Erythroblast (primary cell): ENCODE measurements around the gene ARMC12.
"Not testable (repeated sequence)": the region's sequence is repeated elsewhere in the genome, so short reads cannot be mapped to it uniquely, and the experiment has no call there.

Experiments
- DNase-seq, 2 experiments: peaks; one replicate each; lab custom pipeline; 2025; lab: John Stamatoyannopoulos, UW
- GATA1 ChIP-seq: IDR thresholded peaks from 2 replicates; pipeline ENCODE4 v1.6.1; 2011; ENCODE audit warnings: low read depth, mild to moderate bottlenecking, control low read depth, low read length, moderate library complexity
- POLR2A ChIP-seq: IDR thresholded peaks from 2 replicates; pipeline ENCODE4 v1.6.1; 2011; ENCODE audit warnings: mild to moderate bottlenecking, low read length

ARMC12 gene

DNA sequence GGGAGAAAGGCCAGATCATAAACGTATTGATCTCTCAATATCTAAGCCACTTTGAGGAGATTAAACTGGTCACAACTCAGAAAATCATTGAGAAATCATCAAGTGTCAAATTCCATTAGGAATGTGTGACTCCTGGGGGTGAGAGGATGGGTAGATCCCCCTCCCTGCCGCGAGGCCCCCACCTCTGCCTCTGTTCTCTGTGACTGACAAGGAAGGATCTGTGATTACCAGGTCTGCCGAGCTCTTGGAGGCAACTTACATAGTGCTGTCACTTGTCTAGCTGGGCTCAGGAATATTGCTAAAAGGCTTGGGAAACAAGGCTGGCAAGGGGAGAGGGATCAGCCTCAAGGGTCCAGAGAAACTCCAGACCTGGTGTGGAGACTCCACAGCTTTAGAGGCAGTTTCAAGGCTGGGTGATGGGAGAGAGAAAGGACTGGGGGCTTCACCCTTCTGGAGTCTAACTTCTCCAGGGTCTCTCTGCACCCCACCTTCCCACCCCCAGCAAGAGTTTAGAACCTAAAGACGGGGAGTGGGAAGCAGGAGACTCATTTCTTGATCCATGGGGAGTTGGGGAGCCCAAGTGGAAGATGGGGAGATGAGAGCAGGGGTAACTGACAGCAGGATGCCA lies 11.6 kb upstream of the ARMC12 start:
- no peak for TF ChIP-seq GATA1
- no peak for TF ChIP-seq POLR2A
- no peak for DNase-seq

DNA sequence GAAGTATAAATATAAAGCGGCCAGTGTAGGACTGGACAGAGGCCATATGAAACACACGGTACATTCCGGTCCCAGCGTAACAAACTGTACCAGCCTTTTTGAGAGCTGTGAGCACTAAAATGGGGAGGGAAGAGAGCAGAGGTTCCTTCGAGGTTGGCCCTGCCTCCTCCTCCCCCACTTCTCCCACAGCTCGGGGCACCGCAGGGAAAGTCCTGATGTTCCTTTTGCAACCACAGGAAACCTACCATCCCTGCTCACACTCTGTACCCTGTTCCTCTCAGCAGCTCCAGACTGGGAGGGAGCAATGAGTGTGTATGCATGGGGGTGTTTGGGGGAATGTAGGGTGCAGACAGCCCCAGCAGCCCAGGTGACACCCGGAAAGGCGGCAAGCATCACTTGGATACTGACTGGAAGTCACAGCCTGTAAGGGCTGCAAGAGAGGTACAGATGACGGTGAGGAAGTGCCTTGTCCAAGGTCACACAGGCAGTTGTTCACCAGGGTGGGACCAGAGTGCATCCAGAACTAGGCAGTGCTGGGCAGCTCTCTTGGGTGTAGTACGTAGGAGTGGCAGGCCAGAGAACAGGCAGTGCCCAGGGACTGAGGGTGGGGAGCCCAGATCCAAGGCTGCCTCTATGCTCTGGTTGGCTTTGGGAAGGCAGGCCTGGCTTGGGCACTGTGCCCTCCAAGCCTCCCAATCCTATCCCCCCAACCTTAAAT lies 11.0 kb upstream of the ARMC12 start:
- TF ChIP-seq POLR2A, result peak; percentile 89
- TF ChIP-seq GATA1, result no peak
- no peak for DNase-seq

DNA sequence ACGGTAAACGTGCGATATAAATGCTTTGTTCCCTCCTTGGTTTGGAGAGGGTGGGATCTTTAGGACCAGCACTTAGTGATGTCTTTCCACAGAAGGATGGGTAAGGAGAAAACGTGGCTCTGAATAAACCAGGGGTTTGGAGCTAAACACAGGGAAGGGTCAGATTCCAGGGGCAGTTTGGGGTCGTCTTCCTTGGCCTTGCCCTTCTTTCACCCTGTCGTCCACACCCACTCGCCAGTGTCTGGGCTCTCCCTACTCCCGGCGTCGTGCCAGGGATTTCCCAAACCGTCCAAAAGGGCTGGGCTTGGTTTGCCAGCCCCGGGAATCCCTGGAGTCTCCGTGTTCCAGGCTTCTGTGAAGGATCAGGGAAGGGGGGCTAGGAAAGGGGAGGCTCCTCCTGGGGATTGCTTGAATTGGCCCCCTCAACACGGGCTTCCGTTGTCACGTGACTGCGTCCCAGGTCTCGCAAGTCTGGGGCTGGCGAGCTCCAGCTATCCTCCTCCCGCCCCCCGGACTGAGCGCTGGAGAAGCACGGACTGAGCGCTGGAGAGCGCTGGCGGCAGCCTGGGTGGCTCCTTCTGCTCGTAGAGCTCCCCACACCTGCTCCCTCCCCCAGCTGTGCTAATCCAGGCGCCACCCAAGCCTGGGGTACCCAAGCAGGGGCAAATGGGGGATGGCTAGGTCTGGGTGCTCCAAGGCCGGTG lies 9.4 kb upstream of the ARMC12 start:
- TF ChIP-seq GATA1, result no peak
- peak; percentile 82 for TF ChIP-seq POLR2A
- peak in 1 of 2 experiments; percentile 83 for DNase-seq

DNA sequence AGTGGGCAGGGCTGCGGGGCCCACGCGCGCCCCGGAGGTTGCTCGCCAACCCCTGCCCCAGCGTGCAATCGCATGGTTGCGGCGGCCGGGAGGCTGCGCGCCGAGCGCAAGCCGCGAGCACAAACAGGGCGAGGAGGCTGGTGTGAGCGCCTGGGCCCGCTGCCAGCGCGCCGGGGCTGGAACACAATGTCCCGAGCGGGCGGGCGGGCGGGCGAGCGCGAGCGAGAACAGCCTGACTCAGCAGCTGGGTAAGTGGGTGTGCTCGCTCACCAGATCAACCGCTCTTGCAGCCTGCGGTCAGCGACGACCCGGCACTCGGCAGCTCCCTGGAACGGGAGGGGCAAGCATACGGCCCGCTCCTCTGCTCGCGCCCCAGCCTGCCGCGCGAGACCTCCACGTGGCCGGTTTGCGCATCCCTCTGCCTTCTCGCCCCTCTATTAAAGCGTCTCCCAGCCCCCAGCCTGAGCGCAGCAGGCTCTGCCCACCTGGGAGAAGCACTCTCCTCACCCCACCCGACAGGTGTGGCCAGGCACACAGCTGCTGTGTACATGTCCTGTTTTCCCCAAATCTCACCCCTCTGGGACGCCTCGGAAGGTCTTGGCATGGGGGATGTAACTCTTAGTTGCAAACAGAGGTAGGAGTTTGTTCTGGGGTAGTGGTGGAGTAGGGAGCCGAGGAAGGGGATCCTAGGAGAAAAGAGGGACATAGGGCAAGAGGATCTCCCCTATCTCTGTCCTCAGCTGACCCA lies 8.7 kb upstream of the ARMC12 start:
- TF ChIP-seq POLR2A (peak; percentile 82), GATA1 (no peak)

DNA sequence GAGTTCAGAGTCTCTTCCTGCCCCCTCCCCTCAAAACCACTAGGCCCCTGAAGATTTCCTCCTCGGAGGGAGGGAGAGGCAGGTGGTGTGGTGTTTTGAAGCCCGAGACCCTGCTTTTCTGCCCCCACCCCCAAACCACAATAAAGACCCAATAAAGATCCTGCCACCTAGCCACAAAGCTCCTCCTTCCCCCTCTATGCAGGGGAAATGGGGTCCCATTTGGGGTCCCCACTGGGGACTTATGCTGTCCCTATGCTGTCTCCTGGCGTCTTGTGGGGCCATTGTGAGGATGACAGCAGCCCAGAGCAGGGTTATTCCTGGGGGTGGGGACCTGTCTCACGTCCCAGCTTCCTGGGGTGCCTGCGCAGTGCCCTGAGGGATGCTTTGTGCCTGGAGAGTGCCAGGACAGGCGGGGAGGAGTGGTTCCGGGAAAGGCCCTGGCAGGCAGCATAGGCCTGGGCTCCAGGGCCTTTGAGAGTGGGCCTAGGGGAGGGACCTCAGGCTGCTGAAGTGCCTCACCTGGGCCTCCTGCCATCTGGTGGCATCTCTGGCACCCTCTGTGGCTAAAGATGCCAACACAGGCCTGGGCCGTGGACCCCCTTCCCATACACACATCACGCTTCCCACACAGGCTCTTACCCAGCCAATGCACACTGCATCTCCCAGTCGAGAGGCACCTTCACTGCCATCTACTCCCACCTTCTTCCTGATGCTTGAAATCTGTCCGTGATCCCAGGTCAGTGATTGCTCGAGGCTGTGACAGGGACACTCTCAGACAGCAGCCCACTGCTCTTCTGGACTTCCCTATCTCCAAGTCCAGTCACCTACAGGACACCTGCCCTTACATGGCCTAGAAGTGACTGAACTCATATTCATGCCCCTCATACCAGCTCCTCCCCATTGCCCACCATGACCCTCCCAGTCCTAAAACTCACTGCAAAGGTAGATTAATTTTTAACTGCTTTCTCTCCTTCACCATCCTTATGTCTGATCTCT lies 7.9 kb upstream of the ARMC12 start:
- DNase-seq, result peak in 1 of 2 experiments; percentile 44
- TF ChIP-seq POLR2A, result no peak
- TF ChIP-seq GATA1, result no peak

More for the DNA sequence above, 8.7 kb upstream of the ARMC12 start:
- peak; percentile 96 to 97 for DNase-seq

DNA sequence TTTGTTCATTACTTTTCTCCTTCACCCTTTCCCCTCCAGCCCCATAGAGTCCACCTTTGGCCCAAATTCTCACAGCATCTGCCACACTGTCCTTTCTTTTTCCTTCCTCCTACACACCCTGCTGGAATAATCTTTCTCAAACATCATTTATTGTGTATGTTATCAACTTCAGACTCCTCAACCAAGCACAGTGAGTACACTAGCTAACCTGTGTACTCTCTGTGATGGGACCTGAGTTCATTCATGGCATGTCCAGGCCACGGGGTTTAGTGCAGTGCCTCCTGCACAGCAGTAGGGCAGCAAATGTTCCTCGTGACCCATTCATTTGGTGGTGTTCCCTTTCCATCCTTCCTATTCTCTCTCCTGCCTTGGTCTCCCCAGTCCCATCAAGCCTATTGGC lies 7.1 kb upstream of the ARMC12 start:
- DNase-seq, result peak in 1 of 2 experiments; percentile 27
- TF ChIP-seq POLR2A (no peak), GATA1 (no peak)

DNA sequence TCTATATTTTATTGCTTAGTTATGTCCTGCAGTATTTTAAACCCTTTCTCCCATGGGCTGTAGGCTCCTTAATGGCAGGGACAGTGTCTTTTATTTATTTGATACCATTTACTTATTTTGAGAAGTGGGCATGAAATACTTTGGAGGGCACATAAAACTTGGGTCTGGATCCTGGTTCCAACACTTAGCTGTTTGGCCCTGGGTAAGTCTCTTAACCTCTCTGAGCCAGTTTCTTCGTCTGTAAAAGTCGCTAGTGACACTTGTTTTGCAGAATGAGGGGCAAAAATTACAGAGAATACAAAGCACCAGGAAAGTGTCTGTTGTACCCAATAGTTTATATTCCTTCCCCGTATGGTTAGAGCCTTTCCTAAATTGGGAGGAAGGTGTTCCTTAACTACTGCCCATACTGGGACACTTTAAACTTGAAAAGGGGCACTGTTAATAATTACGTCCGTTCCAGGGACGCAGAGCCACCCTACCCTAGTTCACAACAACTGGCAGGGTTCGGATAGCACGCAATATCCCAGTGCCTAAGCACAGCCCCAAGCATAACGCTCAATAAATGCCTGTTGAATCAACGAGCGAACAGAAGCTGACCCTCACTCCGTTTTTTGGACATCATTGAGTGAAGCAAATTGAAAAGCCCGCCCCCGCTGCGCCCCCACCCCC lies 6.0 kb upstream of the ARMC12 start:
- peak in 1 of 2 experiments; percentile 48 for DNase-seq
- TF ChIP-seq POLR2A, result no peak
- TF ChIP-seq GATA1, result no peak

DNA sequence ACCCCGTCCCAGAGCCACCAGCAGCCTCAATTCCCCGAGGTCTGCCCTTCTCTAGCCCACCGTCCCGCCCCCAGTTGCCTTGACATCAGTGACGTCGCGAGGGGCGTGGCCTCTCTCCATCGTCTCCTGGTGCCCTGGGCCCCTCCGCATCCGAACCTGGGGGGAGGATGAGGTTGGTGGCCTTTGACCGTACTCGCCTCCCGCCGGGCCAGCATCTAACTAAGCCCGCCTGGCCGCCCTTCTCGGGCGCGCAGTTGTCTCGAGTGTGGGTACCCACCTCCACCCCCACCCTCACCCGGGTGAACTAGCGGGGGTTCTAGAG lies 5.5 kb upstream of the ARMC12 start:
- peak; percentile 89 to 91 for DNase-seq
- TF ChIP-seq GATA1 (no peak), POLR2A (peak; percentile 85)

DNA sequence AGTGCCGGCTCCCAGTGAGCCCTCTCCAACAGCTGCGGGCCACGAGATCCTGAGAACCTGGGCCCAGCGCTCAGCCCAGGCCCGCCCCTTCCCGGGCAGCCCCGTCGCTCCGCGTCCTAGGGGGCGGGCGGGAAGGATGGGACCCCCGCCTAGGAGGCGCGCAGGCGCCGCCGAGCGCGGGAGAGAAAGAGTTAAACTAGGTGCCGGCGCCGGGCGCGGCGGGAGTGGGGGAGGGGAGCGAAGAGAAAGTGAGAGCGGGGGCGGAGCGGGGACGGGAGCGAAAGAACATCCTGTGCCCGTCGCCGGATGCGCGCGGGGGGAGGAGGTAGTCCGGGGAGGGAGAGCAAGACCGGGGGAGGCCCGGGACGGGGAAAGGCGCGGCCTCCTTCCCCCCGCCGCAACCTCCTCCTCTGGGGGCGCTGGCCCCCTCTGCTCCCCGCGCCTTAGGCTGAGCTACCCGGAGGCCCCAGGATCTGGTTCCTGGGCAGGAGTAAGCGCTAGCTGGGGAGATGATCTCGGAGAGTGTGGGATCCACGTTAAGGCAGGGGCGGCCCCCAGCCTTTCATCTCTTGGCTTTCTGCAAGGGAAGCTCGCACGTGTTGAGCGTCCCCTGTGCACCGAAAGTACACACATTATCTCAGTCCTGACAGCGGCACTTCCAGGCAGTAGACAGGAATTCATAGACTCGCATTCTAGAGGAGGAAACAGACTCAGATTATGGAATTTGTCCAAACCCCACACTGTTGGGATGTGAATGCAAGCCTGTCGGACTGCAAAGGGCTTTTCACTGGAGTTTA lies 4.9 kb upstream of the ARMC12 start:
- DNase-seq, result peak; percentile 83 to 86
- peak; percentile 85 for TF ChIP-seq POLR2A
- TF ChIP-seq GATA1, result no peak

DNA sequence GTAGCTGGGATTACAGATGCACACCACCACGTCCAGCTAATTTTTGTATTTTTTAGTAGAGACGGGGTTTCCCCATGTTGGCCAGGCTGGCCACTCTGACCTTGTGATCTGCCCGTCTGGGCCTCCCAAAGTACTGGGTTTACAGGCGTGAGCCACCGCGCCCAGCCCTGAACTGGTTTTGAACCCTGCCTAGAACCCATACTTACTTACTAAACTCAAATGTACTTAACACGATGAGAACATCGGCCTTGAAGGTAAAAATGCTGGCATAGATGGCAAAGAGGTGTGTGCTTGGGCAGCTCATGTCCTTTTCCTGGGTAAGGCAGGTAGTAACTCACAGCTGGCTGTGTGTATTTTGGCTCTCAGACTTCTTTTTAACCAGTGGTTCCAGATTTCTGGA lies 3.2 kb upstream of the ARMC12 start:
- no peak for DNase-seq
- TF ChIP-seq GATA1 (no peak), POLR2A (no peak)

DNA sequence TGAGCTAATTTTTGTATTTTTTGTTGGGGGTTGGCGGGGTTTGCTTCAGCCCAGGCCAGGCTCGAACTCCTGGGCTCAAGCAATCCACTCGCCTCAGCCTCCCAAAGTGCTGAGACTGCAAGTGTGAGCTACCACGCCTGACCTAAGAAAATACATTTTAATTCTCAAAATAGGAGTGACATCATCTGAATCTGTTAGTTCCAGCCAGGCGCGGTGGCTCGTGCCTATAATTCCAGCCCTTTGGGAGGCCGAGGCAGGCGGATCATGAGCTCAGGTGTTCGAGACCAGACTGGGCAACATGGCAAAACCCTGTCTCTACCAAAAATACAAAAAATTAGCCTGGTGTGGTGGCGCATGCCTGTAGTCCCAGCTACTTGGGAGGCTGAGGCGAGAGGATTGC lies 2.5 kb upstream of the ARMC12 start:
- not testable (repeated sequence) for DNase-seq
